KMS-11 (cell line): Measurements from ENCODE around the gene MGAT4B.

Source experiments
- H2AFZ ChIP-seq: fragments of 200-600 bp; sonication (generic); 2 replicates; pipeline ENCODE4 v1.6.1; 2016; ENCODE audit warnings: antibody characterized with exemption, mixed run types, low read depth
- H3K27ac ChIP-seq: fragments of 200-600 bp; sonication (generic); 2 replicates; pipeline ENCODE4 v1.6.1; 2016; ENCODE audit warnings: mild to moderate bottlenecking, mixed run types
- H3K27me3 ChIP-seq: fragments of 200-600 bp; sonication (generic); 2 replicates; pipeline ENCODE4 v1.6.1; 2017; ENCODE audit warnings: mild to moderate bottlenecking, low read depth, mixed run types, moderate library complexity; ENCODE audit not compliant: insufficient read depth
- H3K36me3 ChIP-seq: fragments of 200-600 bp; sonication (generic); 2 replicates; pipeline ENCODE4 v1.6.1; 2017; ENCODE audit warnings: mild to moderate bottlenecking, mixed run types; ENCODE audit not compliant: insufficient read depth
- H3K4me1 ChIP-seq: fragments of 200-600 bp; sonication (generic); 2 replicates; pipeline ENCODE4 v1.6.1; 2016; ENCODE audit warnings: mild to moderate bottlenecking, low read depth, mixed run types; ENCODE audit not compliant: poor library complexity, severe bottlenecking
- H3K4me2 ChIP-seq: fragments of 200-600 bp; sonication (generic); 2 replicates; pipeline ENCODE4 v1.7.0; 2016; ENCODE audit warnings: mild to moderate bottlenecking, mixed run types
- H3K4me3 ChIP-seq: fragments of 200-600 bp; sonication (generic); IDR thresholded peaks from 2 replicates; pipeline ENCODE4 v1.6.1; 2017; ENCODE audit warnings: low read depth, low read length, mixed read lengths; ENCODE audit not compliant: insufficient read depth
- H3K79me2 ChIP-seq: fragments of 200-600 bp; sonication (generic); 2 replicates; pipeline ENCODE4 v1.6.1; 2016; ENCODE audit warnings: low read depth, mixed run types; ENCODE audit not compliant: insufficient read depth
- H3K9ac ChIP-seq: fragments of 200-600 bp; sonication (generic); 2 replicates; pipeline ENCODE4 v1.6.1; 2016; ENCODE audit warnings: mild to moderate bottlenecking, mixed run types
- H4K20me1 ChIP-seq: fragments of 200-600 bp; sonication (generic); 2 replicates; pipeline ENCODE4 v1.6.1; 2016; ENCODE audit warnings: mild to moderate bottlenecking, mixed run types; ENCODE audit not compliant: insufficient read depth
- CTCF ChIP-seq: fragments of 200-600 bp; sonication (generic); conservative IDR thresholded peaks from 2 replicates; pipeline ENCODE4 v1.6.1; 2017; ENCODE audit warnings: low read depth, mild to moderate bottlenecking, antibody characterized with exemption, low read length, moderate library complexity, mixed read lengths

MGAT4B gene

GRCh38 chr5:179800071-179800695, 6.5 kb downstream of the MGAT4B start:
- H3K9ac ChIP-seq = no peak overlapping the region
- H3K27me3 ChIP-seq = no peaks in the 10 kb centered on the region
- no peak overlapping the region for H2AFZ ChIP-seq
- no peak overlapping the region for H3K4me3 ChIP-seq
- TF ChIP-seq CTCF = no peak
- H3K79me2 ChIP-seq = peaks cover 14% of the 10 kb centered on the region; the same call in 1 of the 2 replicates
- peaks cover 6% of the 10 kb centered on the region for H3K4me1 ChIP-seq
- no peaks in the 10 kb centered on the region for H4K20me1 ChIP-seq
- no peaks in the 10 kb centered on the region for H3K36me3 ChIP-seq
- no peak overlapping the region for H3K4me2 ChIP-seq
- H3K27ac ChIP-seq = no peak overlapping the region

GRCh38 chr5:179799644-179799973, 7.1 kb downstream of the MGAT4B start:
- Histone ChIP-seq H3K36me3 (no peaks in the 10 kb centered on the region), H3K27ac (no peak overlapping the region), H3K27me3 (no peaks in the 10 kb centered on the region), H3K79me2 (peaks cover 8% of the 10 kb centered on the region; the same call in 1 of the 2 replicates), H4K20me1 (no peaks in the 10 kb centered on the region), H3K4me2 (no peak overlapping the region), H3K4me3 (no peak overlapping the region), H3K4me1 (peaks cover 8% of the 10 kb centered on the region), H3K9ac (no peak overlapping the region), H2AFZ (no peak overlapping the region)
- no peak for TF ChIP-seq CTCF

DNA sequence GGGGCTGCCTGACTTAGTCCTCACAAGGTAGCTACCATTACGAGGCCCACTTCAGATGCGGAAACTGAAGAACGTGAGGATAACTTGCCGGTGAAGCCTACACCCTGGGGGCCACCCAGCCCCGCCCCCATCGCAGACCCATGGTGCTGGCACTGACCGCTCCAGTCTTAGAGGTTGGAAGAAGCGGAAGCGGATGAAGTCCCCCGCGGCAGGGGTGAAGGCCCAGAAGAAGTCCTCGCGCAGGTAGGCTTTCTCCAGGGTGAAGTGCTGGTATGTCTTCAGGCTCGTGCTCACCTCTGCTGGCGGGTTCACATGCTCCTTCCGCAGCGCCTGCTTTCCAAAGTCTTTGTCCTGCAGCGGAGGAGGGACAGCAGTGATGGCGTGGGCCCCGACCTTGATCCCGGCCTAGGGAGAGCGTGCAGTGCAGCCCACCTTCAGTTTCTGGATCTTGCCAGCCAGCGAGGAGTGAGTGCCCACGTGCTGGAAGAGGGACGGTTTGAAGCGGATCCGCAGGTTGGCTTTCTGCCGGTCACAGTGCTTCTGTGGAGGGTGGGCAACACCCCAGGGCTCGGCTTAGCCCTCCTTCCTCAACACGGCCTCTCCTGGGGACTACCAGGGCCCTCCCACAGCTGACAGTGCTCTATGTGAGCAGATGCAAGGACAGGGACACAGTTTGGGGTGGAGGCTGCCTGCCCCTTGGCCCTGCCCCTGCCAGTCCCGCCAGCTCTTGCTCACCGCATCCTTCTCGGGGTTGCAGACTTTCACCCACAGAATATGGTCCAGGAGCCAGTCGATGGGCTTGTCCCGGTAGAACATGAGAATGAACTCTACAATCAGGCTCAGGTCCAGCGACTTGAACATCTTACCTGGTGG, 7.7 kb downstream of the MGAT4B start:
- Histone ChIP-seq H4K20me1 (no peaks in the 10 kb centered on the region), H3K4me1 (peaks cover 5% of the 10 kb centered on the region), H3K27ac (no peak overlapping the region), H2AFZ (no peak overlapping the region), H3K79me2 (peaks cover 2% of the 10 kb centered on the region; the same call in 1 of the 2 replicates), H3K9ac (no peak overlapping the region), H3K27me3 (no peaks in the 10 kb centered on the region), H3K36me3 (no peaks in the 10 kb centered on the region), H3K4me3 (no peak overlapping the region), H3K4me2 (no peak overlapping the region)
- TF ChIP-seq CTCF = no peak

- Histone ChIP-seq H3K27ac (no peak overlapping the region), H3K36me3 (no peaks in the 10 kb centered on the region), H3K4me2 (no peak overlapping the region), H3K27me3 (no peaks in the 10 kb centered on the region), H3K4me3 (no peak overlapping the region), H2AFZ (no peak overlapping the region), H3K9ac (no peak overlapping the region), H4K20me1 (no peaks in the 10 kb centered on the region), H3K4me1 (peaks cover 4% of the 10 kb centered on the region), H3K79me2 (no peaks in the 10 kb centered on the region)
- TF ChIP-seq CTCF = no peak
Measured at GRCh38 chr5:179798144-179798770, 8.4 kb downstream of the MGAT4B start.
